Measurements from ENCODE around the gene WDR6.

Gene WDR6

GRCh38 chr3:49030321-49030720 is 23.1 kb downstream of the WDR6 start:
- no peak for DNase-seq

- no peak for DNase-seq
Observed at GRCh38 chr3:49032646-49033304, 25.6 kb downstream of the WDR6 start.

GRCh38 chr3:49034650-49035049 is 27.5 kb downstream of the WDR6 start:
- DNase-seq = no peak

- no peak for DNase-seq
Observed at GRCh38 chr3:49035281-49035680, 28.1 kb downstream of the WDR6 start.

GRCh38 chr3:49053543-49053942 is 46.4 kb downstream of the WDR6 start:
- DNase-seq = no peak

GRCh38 chr3:49054344-49054862 is 47.2 kb downstream of the WDR6 start:
- no peak for DNase-seq

GRCh38 chr3:49057268-49057667 is 50.1 kb downstream of the WDR6 start:
- no peak for DNase-seq

GRCh38 chr3:49058011-49058410 is 50.8 kb downstream of the WDR6 start:
- no peak for DNase-seq

Measured in hippocampal formation (tissue), 2 donors.